SK-N-SH (cell line): ENCODE data around the gene QSOX1. TPM values are rescaled to one million over a fixed set of nuclear protein-coding genes. Genes with fewer than 3 reads are reported as not detected.

Experiments
- CTCF ChIA-PET: fragments of 300-600, 350-600 bp; formaldehyde crosslinking; extraction: SDS; loops from one replicate; lab custom pipeline; 2021; lab: Yijun Ruan, JAX
- POLR2A ChIA-PET: fragments of 350-600 bp; sonication (Branson Sonifier 250); formaldehyde crosslinking; extraction: SDS; loops from one replicate; lab custom pipeline; 2020; ENCODE audit warnings: antibody characterized with exemption, inconsistent platforms; lab: Yijun Ruan, JAX
- DNase-seq: peaks from one replicate; pipeline ENCODE4 v3.0.0; 2012
- H2AFZ ChIP-seq: fragments of 200-600 bp; sonication (generic); 2 replicates; pipeline ENCODE4 v1.8.1; 2016; ENCODE audit warnings: antibody characterized with exemption, mild to moderate bottlenecking, low read depth
- H3F3A ChIP-seq: fragments of 200-600 bp; sonication (generic); replicated peaks from 2 replicates; pipeline ENCODE3; 2016; ENCODE audit warnings: antibody characterized with exemption, mild to moderate bottlenecking; ENCODE audit not compliant: insufficient read depth
- H3K27ac ChIP-seq, 2 experiments: fragments of 200-500 bp in 1 of 2; fragments of 200-600 bp in 1 of 2; sonication (Bioruptor generic) in 1 of 2; sonication (generic), shearing (Covaris generic) in 1 of 2; 2 replicates each; pipeline versions ENCODE4 v1.5.1 to v1.6.1; 2014 to 2016; ENCODE audit warnings: low read depth in 2 of 2, inconsistent platforms in 1 of 2, low read length in 1 of 2, mild to moderate bottlenecking in 1 of 2, mixed read lengths in 1 of 2
- H3K27me3 ChIP-seq: fragments of 200-600 bp; sonication (generic), shearing (Covaris generic); 2 replicates; pipeline ENCODE4 v1.6.1; 2016; ENCODE audit warnings: mixed run types; ENCODE audit not compliant: insufficient read depth
- H3K36me3 ChIP-seq, 2 experiments: fragments of 200-500 bp in 1 of 2; fragments of 200-600 bp in 1 of 2; sonication (Bioruptor generic) in 1 of 2; sonication (generic) in 1 of 2; replicated peaks in 1 of 2; 2 replicates each; pipeline versions ENCODE3 to v1.5.1; 2014 to 2016; ENCODE audit warnings: low read length in 1 of 2, mild to moderate bottlenecking in 1 of 2; ENCODE audit not compliant: insufficient read depth in 2 of 2, control insufficient read depth in 1 of 2
- H3K4me1 ChIP-seq, 2 experiments: fragments of 200-500 bp in 1 of 2; fragments of 200-600 bp in 1 of 2; sonication (Bioruptor generic) in 1 of 2; sonication (generic), shearing (Covaris generic) in 1 of 2; 2 replicates each; pipeline versions ENCODE4 v1.5.1 to v1.6.1; 2014 to 2016; ENCODE audit warnings: low read depth in 1 of 2, low read length in 1 of 2, mixed run types in 1 of 2; ENCODE audit not compliant: insufficient read depth in 2 of 2, control insufficient read depth in 1 of 2
- H3K4me2 ChIP-seq: fragments of 200-600 bp; sonication (generic), shearing (Covaris generic); 2 replicates; pipeline ENCODE4 v1.6.1; 2017; ENCODE audit warnings: mixed run types
- H3K4me3 ChIP-seq, 2 experiments: fragments of 200-500 bp in 1 of 2; fragments of 200-600 bp in 1 of 2; sonication (Bioruptor generic) in 1 of 2; sonication (generic), shearing (Covaris generic) in 1 of 2; 2 replicates each; pipeline versions ENCODE4 v1.5.1 to v1.8.1; 2014 to 2016; ENCODE audit warnings: low read depth in 2 of 2, inconsistent platforms in 1 of 2, low read length in 1 of 2, mild to moderate bottlenecking in 1 of 2, mixed read lengths in 1 of 2, moderate library complexity in 1 of 2
- H3K79me2 ChIP-seq: fragments of 200-600 bp; sonication (generic); 2 replicates; pipeline ENCODE4 v1.8.1; 2017; ENCODE audit warnings: mild to moderate bottlenecking; ENCODE audit not compliant: insufficient read depth
- H3K9ac ChIP-seq: fragments of 200-600 bp; sonication (generic); 2 replicates; pipeline ENCODE4 v1.6.1; 2017; ENCODE audit warnings: mixed run types
- H3K9me2 ChIP-seq: fragments of 200-600 bp; sonication (generic); 2 replicates; pipeline ENCODE4 v1.6.1; 2017; ENCODE audit warnings: mixed run types
- H3K9me3 ChIP-seq: fragments of 200-600 bp; sonication (generic); 2 replicates; pipeline ENCODE4 v1.6.1; 2017; ENCODE audit warnings: mixed run types, mild to moderate bottlenecking, moderate library complexity
- H4K20me1 ChIP-seq: fragments of 200-600 bp; sonication (generic); 2 replicates; pipeline ENCODE4 v1.6.1; 2017; ENCODE audit warnings: mild to moderate bottlenecking, mixed run types; ENCODE audit not compliant: insufficient read depth
- CHD2 ChIP-seq: fragments of 150-350 bp; IDR thresholded peaks from 2 replicates; pipeline ENCODE4 v1.6.1; 2018; ENCODE audit warnings: low read length; ENCODE audit not compliant: partially characterized antibody
- ELF1 ChIP-seq: IDR thresholded peaks from 2 replicates; pipeline ENCODE4 v1.4.0; 2012
- EZH2phosphoT487 ChIP-seq: fragments of 200-600 bp; sonication (generic); IDR thresholded peaks from 2 replicates; pipeline ENCODE4 v1.6.1; 2017; ENCODE audit warnings: low read depth, mixed run types, mild to moderate bottlenecking, antibody characterized with exemption, moderate library complexity, borderline replicate concordance
- FOSL2 ChIP-seq: IDR thresholded peaks from 2 replicates; pipeline ENCODE4 v1.4.0; 2012; ENCODE audit warnings: low read depth, mild to moderate bottlenecking, moderate library complexity, borderline replicate concordance
- FOXJ3 ChIP-seq: sonication (generic); formaldehyde crosslinking; IDR thresholded peaks from 2 replicates; pipeline ENCODE4 v1.5.1; 2020; ENCODE audit warnings: mild to moderate bottlenecking, missing genetic modification reagents
- GABPA ChIP-seq: IDR thresholded peaks from 2 replicates; pipeline ENCODE4 v1.4.0; 2012; ENCODE audit warnings: low read depth, mild to moderate bottlenecking
- MEF2A ChIP-seq: IDR thresholded peaks from 2 replicates; pipeline ENCODE4 v1.4.0; 2012; ENCODE audit warnings: low read depth, borderline replicate concordance
- NRF1 ChIP-seq: IDR thresholded peaks from 2 replicates; pipeline ENCODE4 v1.6.1; 2012; ENCODE audit warnings: low read depth, mild to moderate bottlenecking, low read length
- RCOR1 ChIP-seq: fragments of 150-350 bp; IDR thresholded peaks from 2 replicates; pipeline ENCODE4 v1.6.1; 2017; ENCODE audit warnings: antibody characterized with exemption, low read length
- RFX5 ChIP-seq: IDR thresholded peaks from 2 replicates; pipeline ENCODE4 v1.6.1; 2012; ENCODE audit warnings: mild to moderate bottlenecking, improper control_type of control experiment, low read length
- SMC3 ChIP-seq: IDR thresholded peaks from 2 replicates; pipeline ENCODE4 v1.6.1; 2012; ENCODE audit warnings: low read depth, low read length, improper control_type of control experiment
- TAF1 ChIP-seq: IDR thresholded peaks from 2 replicates; pipeline ENCODE4 v1.6.1; 2012; ENCODE audit warnings: low read depth, mild to moderate bottlenecking, low read length, moderate library complexity, borderline replicate concordance
- TCF12 ChIP-seq: IDR thresholded peaks from 2 replicates; pipeline ENCODE4 v1.4.0; 2012
- TEAD4 ChIP-seq: IDR thresholded peaks from 2 replicates; pipeline ENCODE4 v1.4.0; 2012; ENCODE audit warnings: mild to moderate bottlenecking, borderline replicate concordance; ENCODE audit not compliant: insufficient read depth
- YY1 ChIP-seq: IDR thresholded peaks from 2 replicates; pipeline ENCODE4 v1.4.0; 2012; ENCODE audit warnings: low read depth, mild to moderate bottlenecking
- WGBS: methylation state at CpG from one replicate; pipeline ENCODE4 v1.1.6; 2017; ENCODE audit warnings: low lambda C conversion rate; 5-methylcytosine and 5-hydroxymethylcytosine counted together
- polyA plus RNA-seq, 3 experiments: library from polyadenylated mRNA; depleted of rRNA; stranded (reverse); fragments of >200 nt; gene quantifications; 2 replicates each; pipeline ENCODE4 v1.2.3, GENCODE V29; 2012
- TF ChIP-seq, protein P1 (sequence below): IDR thresholded peaks from 2 replicates; pipeline ENCODE4 v1.4.0; 2012; ENCODE audit warnings: low read depth, borderline replicate concordance
- TF ChIP-seq, protein P2 (sequence below): fragments of 150-350 bp; IDR thresholded peaks from 2 replicates; pipeline ENCODE4 v1.6.1; 2017; ENCODE audit warnings: antibody characterized with exemption, low read length, low read depth, borderline replicate concordance
- TF ChIP-seq, protein P3 (sequence below): IDR thresholded peaks from 2 replicates; pipeline ENCODE4; 2012
- TF ChIP-seq, protein P4 (sequence below): IDR thresholded peaks from 2 replicates; pipeline ENCODE4 v1.6.1; 2012; ENCODE audit warnings: mild to moderate bottlenecking, low read depth, low read length, moderate library complexity
- TF ChIP-seq, protein P5 (sequence below): fragments of 200-600 bp; sonication (generic); IDR thresholded peaks from 2 replicates; pipeline ENCODE4 v1.6.1; 2017; ENCODE audit warnings: antibody characterized with exemption, mild to moderate bottlenecking, moderate library complexity

QSOX1 gene
- polyA plus RNA-seq, 1 of the 3 experiments (the other 2 are of a cell fraction): 359 TPM

DNA sequence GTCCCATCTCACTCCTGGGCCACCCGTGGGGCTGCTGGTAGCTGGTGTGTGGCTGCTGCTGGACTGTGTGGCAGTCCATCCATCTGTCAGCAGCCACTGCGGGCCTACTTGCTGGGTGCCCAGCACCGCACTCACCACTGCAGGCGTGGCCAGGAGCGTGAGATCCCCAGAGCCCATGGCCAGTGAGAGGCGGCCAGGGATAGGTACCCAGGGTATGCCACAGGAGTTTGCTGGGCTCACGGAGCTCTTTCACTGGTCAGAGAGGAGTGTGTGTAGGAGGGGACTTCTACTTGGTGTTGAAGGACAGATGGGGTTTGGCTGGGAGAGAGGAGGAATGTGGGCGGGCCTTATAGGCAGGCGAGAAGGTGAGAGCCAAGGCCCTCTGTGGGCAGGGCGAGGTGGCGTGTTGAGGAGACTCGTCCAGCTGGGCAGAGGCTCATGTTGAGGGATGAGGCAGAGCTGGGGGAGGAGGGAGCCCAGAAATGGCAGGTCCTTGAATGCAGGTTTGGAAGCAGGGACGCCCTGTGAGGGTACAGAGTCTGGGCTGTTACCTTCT, 15.0 kb downstream of the QSOX1 start:
- POLR2A ChIA-PET: no interaction called here
- Histone ChIP-seq H3K9ac (no peak overlapping the region), H2AFZ (no peak overlapping the region)
- TF ChIP-seq ELF1 (no peak), RFX5 (no peak), SMC3 (no peak), FOSL2 (no peak), EZH2phosphoT487 (no peak), CHD2 (no peak), NRF1 (no peak), GABPA (no peak), TEAD4 (no peak), RCOR1 (no peak), TAF1 (no peak), FOXJ3 (CRISPR knock-in tag) (no peak), TCF12 (no peak), MEF2A (no peak), YY1 (no peak)
- TF ChIP-seq, protein P1, sequence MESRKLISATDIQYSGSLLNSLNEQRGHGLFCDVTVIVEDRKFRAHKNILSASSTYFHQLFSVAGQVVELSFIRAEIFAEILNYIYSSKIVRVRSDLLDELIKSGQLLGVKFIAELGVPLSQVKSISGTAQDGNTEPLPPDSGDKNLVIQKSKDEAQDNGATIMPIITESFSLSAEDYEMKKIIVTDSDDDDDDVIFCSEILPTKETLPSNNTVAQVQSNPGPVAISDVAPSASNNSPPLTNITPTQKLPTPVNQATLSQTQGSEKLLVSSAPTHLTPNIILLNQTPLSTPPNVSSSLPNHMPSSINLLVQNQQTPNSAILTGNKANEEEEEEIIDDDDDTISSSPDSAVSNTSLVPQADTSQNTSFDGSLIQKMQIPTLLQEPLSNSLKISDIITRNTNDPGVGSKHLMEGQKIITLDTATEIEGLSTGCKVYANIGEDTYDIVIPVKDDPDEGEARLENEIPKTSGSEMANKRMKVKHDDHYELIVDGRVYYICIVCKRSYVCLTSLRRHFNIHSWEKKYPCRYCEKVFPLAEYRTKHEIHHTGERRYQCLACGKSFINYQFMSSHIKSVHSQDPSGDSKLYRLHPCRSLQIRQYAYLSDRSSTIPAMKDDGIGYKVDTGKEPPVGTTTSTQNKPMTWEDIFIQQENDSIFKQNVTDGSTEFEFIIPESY: no peak
- TF ChIP-seq, protein P2, sequence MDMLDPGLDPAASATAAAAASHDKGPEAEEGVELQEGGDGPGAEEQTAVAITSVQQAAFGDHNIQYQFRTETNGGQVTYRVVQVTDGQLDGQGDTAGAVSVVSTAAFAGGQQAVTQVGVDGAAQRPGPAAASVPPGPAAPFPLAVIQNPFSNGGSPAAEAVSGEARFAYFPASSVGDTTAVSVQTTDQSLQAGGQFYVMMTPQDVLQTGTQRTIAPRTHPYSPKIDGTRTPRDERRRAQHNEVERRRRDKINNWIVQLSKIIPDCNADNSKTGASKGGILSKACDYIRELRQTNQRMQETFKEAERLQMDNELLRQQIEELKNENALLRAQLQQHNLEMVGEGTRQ: no peak
- TF ChIP-seq, protein P3, sequence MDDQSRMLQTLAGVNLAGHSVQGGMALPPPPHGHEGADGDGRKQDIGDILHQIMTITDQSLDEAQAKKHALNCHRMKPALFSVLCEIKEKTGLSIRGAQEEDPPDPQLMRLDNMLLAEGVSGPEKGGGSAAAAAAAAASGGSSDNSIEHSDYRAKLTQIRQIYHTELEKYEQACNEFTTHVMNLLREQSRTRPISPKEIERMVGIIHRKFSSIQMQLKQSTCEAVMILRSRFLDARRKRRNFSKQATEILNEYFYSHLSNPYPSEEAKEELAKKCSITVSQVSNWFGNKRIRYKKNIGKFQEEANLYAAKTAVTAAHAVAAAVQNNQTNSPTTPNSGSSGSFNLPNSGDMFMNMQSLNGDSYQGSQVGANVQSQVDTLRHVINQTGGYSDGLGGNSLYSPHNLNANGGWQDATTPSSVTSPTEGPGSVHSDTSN: no peak
- TF ChIP-seq, protein P4, sequence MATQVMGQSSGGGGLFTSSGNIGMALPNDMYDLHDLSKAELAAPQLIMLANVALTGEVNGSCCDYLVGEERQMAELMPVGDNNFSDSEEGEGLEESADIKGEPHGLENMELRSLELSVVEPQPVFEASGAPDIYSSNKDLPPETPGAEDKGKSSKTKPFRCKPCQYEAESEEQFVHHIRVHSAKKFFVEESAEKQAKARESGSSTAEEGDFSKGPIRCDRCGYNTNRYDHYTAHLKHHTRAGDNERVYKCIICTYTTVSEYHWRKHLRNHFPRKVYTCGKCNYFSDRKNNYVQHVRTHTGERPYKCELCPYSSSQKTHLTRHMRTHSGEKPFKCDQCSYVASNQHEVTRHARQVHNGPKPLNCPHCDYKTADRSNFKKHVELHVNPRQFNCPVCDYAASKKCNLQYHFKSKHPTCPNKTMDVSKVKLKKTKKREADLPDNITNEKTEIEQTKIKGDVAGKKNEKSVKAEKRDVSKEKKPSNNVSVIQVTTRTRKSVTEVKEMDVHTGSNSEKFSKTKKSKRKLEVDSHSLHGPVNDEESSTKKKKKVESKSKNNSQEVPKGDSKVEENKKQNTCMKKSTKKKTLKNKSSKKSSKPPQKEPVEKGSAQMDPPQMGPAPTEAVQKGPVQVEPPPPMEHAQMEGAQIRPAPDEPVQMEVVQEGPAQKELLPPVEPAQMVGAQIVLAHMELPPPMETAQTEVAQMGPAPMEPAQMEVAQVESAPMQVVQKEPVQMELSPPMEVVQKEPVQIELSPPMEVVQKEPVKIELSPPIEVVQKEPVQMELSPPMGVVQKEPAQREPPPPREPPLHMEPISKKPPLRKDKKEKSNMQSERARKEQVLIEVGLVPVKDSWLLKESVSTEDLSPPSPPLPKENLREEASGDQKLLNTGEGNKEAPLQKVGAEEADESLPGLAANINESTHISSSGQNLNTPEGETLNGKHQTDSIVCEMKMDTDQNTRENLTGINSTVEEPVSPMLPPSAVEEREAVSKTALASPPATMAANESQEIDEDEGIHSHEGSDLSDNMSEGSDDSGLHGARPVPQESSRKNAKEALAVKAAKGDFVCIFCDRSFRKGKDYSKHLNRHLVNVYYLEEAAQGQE: no peak
- TF ChIP-seq, protein P5, sequence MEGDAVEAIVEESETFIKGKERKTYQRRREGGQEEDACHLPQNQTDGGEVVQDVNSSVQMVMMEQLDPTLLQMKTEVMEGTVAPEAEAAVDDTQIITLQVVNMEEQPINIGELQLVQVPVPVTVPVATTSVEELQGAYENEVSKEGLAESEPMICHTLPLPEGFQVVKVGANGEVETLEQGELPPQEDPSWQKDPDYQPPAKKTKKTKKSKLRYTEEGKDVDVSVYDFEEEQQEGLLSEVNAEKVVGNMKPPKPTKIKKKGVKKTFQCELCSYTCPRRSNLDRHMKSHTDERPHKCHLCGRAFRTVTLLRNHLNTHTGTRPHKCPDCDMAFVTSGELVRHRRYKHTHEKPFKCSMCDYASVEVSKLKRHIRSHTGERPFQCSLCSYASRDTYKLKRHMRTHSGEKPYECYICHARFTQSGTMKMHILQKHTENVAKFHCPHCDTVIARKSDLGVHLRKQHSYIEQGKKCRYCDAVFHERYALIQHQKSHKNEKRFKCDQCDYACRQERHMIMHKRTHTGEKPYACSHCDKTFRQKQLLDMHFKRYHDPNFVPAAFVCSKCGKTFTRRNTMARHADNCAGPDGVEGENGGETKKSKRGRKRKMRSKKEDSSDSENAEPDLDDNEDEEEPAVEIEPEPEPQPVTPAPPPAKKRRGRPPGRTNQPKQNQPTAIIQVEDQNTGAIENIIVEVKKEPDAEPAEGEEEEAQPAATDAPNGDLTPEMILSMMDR: no peak
- TF ChIP-seq, all 33 proteins: peak for 0
- H3K79me2 ChIP-seq: peaks cover 31% of the 10 kb centered on the region
- no peaks in the 10 kb centered on the region for H3K9me2 ChIP-seq
- H3K4me3 ChIP-seq: no peak overlapping the region
- DNase-seq: no peak
- H3K27me3 ChIP-seq: no peaks in the 10 kb centered on the region
- peaks cover 12% of the 10 kb centered on the region; the same call in 1 of the 2 replicates for H4K20me1 ChIP-seq
- H3K36me3 ChIP-seq: peaks cover 3 to 14% of the 10 kb centered on the region in 2 experiments
- H3K4me1 ChIP-seq: peaks cover 14 to 39% of the 10 kb centered on the region in 2 experiments; a peak in 3 of 4 replicates
- H3K27ac ChIP-seq: no peak overlapping the region
- H3K4me2 ChIP-seq: no peak overlapping the region
- no peaks in the 10 kb centered on the region for H3F3A ChIP-seq
- H3K9me3 ChIP-seq: no peaks in the 10 kb centered on the region
- 93% methylated on average over 8 of the region's 13 CpGs for WGBS
- CTCF ChIA-PET: interaction anchor here (0.9 to 6.8 kb wide), 4 partner anchors 9 to 311 kb away, joined by 3 to 97 read pairs (median 8); no protein-coding TSS in a partner anchor
